GM21619 (cell line): ENCODE results near the gene LRRC8D.
"Not testable (repeated sequence)": the region's sequence is repeated elsewhere in the genome, so short reads cannot be mapped to it uniquely, and the experiment has no call there.

Experiments used
- ATAC-seq: cut with Tn5 transposase; IDR thresholded peaks from one replicate; pipeline ENCODE4 v1.9.1; 2021; ENCODE audit not compliant: unreplicated experiment

LRRC8D gene

GRCh38 chr1:89910780-89911179 lies 89.9 kb downstream of the LRRC8D start:
- ATAC-seq = no peak

GRCh38 chr1:89911191-89911991 lies 90.6 kb downstream of the LRRC8D start:
- no peak for ATAC-seq

- no peak for ATAC-seq
These were observed 91.2 kb downstream of the LRRC8D start for GRCh38 chr1:89912073-89912472.

GRCh38 chr1:89913353-89914095 lies 92.7 kb downstream of the LRRC8D start:
- no peak for ATAC-seq

- ATAC-seq = no peak
These were observed 96.5 kb downstream of the LRRC8D start for GRCh38 chr1:89917353-89917752.

- no peak for ATAC-seq
These were observed 97.4 kb downstream of the LRRC8D start for GRCh38 chr1:89918127-89918793.

GRCh38 chr1:89918794-89919155 lies 97.9 kb downstream of the LRRC8D start:
- ATAC-seq = no peak

GRCh38 chr1:89919174-89919573 lies 98.3 kb downstream of the LRRC8D start:
- ATAC-seq = no peak

- ATAC-seq = no peak
These were observed 102.1 kb downstream of the LRRC8D start for GRCh38 chr1:89922911-89923310.

- no peak for ATAC-seq
These were observed 102.7 kb downstream of the LRRC8D start for GRCh38 chr1:89923517-89923916.

GRCh38 chr1:89924075-89924474 lies 103.2 kb downstream of the LRRC8D start:
- not testable (repeated sequence) for ATAC-seq

GRCh38 chr1:89927049-89927448 lies 106.2 kb downstream of the LRRC8D start:
- no peak for ATAC-seq

GRCh38 chr1:89927478-89927877 lies 106.6 kb downstream of the LRRC8D start:
- no peak for ATAC-seq

- no peak for ATAC-seq
These were observed 107.7 kb downstream of the LRRC8D start for GRCh38 chr1:89928506-89928905.

- ATAC-seq = no peak
These were observed 108.7 kb downstream of the LRRC8D start for GRCh38 chr1:89929467-89930063.

GRCh38 chr1:89930579-89930978 lies 109.7 kb downstream of the LRRC8D start:
- ATAC-seq = no peak

GRCh38 chr1:89931964-89932363 lies 111.1 kb downstream of the LRRC8D start:
- ATAC-seq = no peak

GRCh38 chr1:89932598-89933364 lies 111.9 kb downstream of the LRRC8D start:
- ATAC-seq = no peak

GRCh38 chr1:89934461-89934860 lies 113.6 kb downstream of the LRRC8D start:
- ATAC-seq = no peak

- no peak for ATAC-seq
These were observed 114.4 kb downstream of the LRRC8D start for GRCh38 chr1:89935235-89935634.

- ATAC-seq = no peak
These were observed 115.9 kb downstream of the LRRC8D start for GRCh38 chr1:89936694-89937093.
